ENCODE measurements around the gene PRKRA.

Gene PRKRA

GRCh38 chr2:178386986-178387597 is 63.9 kb downstream of the PRKRA start:
- Histone ChIP-seq H3K4me2 (ENCODE audit: low read length) (no peak overlapping the region), H3K4me3 (ENCODE audit: low read depth, low read length) (no peak overlapping the region), H3K79me2 (no peaks in the 10 kb centered on the region), H3K9ac (no peak overlapping the region), H3K9me3 (ENCODE audit: control insufficient read depth, low read length) (no peaks in the 10 kb centered on the region), H3K27me3 (ENCODE audit: control insufficient read depth, insufficient read depth, low read length) (no peaks in the 10 kb centered on the region), H3K36me3 (ENCODE audit: control insufficient read depth, insufficient read depth, low read length) (no peaks in the 10 kb centered on the region), H2AFZ (no peak overlapping the region), H3K4me1 (no peaks in the 10 kb centered on the region), H3K27ac (no peak overlapping the region)
- no peak for TF ChIP-seq CTCF (IDR thresholded peaks at IDR 0.05)

GRCh38 chr2:178385595-178386148 is 65.3 kb downstream of the PRKRA start:
- Histone ChIP-seq H2AFZ (no peak overlapping the region), H3K9ac (no peak overlapping the region), H3K4me1 (no peaks in the 10 kb centered on the region), H3K9me3 (ENCODE audit: control insufficient read depth, low read length) (no peaks in the 10 kb centered on the region), H3K27me3 (ENCODE audit: control insufficient read depth, insufficient read depth, low read length) (no peaks in the 10 kb centered on the region), H3K4me2 (ENCODE audit: low read length) (no peak overlapping the region), H3K27ac (no peak overlapping the region), H3K79me2 (no peaks in the 10 kb centered on the region), H3K4me3 (ENCODE audit: low read depth, low read length) (no peak overlapping the region), H3K36me3 (ENCODE audit: control insufficient read depth, insufficient read depth, low read length) (no peaks in the 10 kb centered on the region)
- TF ChIP-seq CTCF (IDR thresholded peaks at IDR 0.05) = no peak

GRCh38 chr2:178383718-178384117 is 67.3 kb downstream of the PRKRA start:
- TF ChIP-seq CTCF (IDR thresholded peaks at IDR 0.05) = no peak
- H3K9ac ChIP-seq = no peak overlapping the region
- no peaks in the 10 kb centered on the region for H3K36me3 ChIP-seq (ENCODE audit: control insufficient read depth, insufficient read depth, low read length)
- H3K4me3 ChIP-seq (ENCODE audit: low read depth, low read length) = no peak overlapping the region
- H3K27ac ChIP-seq = no peak overlapping the region
- no peaks in the 10 kb centered on the region for H3K27me3 ChIP-seq (ENCODE audit: control insufficient read depth, insufficient read depth, low read length)
- no peaks in the 10 kb centered on the region for H3K9me3 ChIP-seq (ENCODE audit: control insufficient read depth, low read length)
- no peaks in the 10 kb centered on the region for H3K79me2 ChIP-seq
- H3K4me2 ChIP-seq (ENCODE audit: low read length) = no peak overlapping the region
- no peaks in the 10 kb centered on the region for H3K4me1 ChIP-seq
- H2AFZ ChIP-seq = no peak overlapping the region

Data from parathyroid adenoma (tissue), 2 donors.